Measurements from ENCODE around the gene C17orf113. TPM values are rescaled to one million over a fixed set of nuclear protein-coding genes. Genes with fewer than 3 reads are reported as not detected.

The C17orf113 gene
- total and polyA plus RNA-seq, 2 experiments from 2014 or later, result 0.29 to 2.1 TPM

GRCh38 chr17:42045719-42046118, 4.7 kb downstream of the C17orf113 start (continued):
- TF ChIP-seq, protein P1, sequence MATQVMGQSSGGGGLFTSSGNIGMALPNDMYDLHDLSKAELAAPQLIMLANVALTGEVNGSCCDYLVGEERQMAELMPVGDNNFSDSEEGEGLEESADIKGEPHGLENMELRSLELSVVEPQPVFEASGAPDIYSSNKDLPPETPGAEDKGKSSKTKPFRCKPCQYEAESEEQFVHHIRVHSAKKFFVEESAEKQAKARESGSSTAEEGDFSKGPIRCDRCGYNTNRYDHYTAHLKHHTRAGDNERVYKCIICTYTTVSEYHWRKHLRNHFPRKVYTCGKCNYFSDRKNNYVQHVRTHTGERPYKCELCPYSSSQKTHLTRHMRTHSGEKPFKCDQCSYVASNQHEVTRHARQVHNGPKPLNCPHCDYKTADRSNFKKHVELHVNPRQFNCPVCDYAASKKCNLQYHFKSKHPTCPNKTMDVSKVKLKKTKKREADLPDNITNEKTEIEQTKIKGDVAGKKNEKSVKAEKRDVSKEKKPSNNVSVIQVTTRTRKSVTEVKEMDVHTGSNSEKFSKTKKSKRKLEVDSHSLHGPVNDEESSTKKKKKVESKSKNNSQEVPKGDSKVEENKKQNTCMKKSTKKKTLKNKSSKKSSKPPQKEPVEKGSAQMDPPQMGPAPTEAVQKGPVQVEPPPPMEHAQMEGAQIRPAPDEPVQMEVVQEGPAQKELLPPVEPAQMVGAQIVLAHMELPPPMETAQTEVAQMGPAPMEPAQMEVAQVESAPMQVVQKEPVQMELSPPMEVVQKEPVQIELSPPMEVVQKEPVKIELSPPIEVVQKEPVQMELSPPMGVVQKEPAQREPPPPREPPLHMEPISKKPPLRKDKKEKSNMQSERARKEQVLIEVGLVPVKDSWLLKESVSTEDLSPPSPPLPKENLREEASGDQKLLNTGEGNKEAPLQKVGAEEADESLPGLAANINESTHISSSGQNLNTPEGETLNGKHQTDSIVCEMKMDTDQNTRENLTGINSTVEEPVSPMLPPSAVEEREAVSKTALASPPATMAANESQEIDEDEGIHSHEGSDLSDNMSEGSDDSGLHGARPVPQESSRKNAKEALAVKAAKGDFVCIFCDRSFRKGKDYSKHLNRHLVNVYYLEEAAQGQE (IDR thresholded peaks at IDR 0.05; ENCODE audit: unreplicated experiment), result no peak
- TF ChIP-seq, protein P2, sequence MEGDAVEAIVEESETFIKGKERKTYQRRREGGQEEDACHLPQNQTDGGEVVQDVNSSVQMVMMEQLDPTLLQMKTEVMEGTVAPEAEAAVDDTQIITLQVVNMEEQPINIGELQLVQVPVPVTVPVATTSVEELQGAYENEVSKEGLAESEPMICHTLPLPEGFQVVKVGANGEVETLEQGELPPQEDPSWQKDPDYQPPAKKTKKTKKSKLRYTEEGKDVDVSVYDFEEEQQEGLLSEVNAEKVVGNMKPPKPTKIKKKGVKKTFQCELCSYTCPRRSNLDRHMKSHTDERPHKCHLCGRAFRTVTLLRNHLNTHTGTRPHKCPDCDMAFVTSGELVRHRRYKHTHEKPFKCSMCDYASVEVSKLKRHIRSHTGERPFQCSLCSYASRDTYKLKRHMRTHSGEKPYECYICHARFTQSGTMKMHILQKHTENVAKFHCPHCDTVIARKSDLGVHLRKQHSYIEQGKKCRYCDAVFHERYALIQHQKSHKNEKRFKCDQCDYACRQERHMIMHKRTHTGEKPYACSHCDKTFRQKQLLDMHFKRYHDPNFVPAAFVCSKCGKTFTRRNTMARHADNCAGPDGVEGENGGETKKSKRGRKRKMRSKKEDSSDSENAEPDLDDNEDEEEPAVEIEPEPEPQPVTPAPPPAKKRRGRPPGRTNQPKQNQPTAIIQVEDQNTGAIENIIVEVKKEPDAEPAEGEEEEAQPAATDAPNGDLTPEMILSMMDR (conservative IDR thresholded peaks at IDR 0.05; ENCODE audit: low read depth in 2 of 2), result no peak
- no peak for TF ChIP-seq NANOG (IDR thresholded peaks at IDR 0.05; ENCODE audit: borderline replicate concordance)

DNA sequence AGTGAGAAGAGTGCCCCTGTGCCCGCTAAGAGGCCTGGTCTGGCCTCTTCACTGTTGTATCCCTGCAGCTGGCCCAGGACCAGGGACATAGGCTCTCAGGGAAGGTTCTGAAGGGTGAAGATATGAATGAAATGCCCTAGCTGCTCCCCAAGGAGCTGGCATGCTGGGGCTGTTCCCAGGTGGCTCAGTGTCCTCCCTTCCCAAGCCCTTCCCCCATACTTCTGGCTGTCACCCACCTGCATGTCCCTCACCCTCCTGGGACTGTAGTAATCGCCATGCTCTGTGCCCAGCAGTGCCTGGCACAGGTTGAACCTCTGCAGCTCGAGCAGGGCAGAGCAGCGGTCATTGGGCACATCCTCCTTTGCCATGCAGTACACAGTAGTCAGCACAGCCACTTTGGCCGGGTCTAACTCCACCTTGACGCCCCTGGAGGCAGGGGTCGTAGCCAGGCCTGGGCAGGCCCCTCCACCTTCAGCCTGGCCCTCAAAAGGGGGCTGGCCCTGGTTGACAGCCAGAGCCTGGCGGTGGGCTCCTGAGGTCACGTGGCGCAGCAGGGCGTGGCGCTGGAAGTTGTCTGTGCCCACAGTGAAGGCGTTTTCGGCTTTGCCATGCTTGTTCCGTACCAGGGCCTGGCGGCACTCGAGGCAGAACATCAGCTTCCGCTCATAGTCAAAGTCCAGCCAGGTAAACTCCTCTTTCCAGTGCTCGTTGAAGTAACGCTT, 7.6 kb downstream of the C17orf113 start:
- no peak overlapping the region for H3K4me3 ChIP-seq
- no peaks in the 10 kb centered on the region for H4K20me1 ChIP-seq (replicated peaks; ENCODE audit: insufficient read depth)
- ATAC-seq, result no peak
- Mint-ChIP-seq H3K27me3 (ENCODE audit: insufficient read depth, low read depth, poor library complexity) (peaks cover 2% of the 10 kb centered on the region), H3K4me3 (no peak overlapping the region), H3K27ac (no peak overlapping the region), H3K9me3 (no peaks in the 10 kb centered on the region), H3K36me3 (ENCODE audit: low read depth) (no peaks in the 10 kb centered on the region; the same call in 2 of the 3 replicates), H3K4me1 (peaks cover 5% of the 10 kb centered on the region; the same call in 1 of the 3 replicates)
- H3K36me3 ChIP-seq (ENCODE audit: insufficient read depth), result no peaks in the 10 kb centered on the region
- H3K27me3 ChIP-seq (ENCODE audit: insufficient read depth), result no peaks in the 10 kb centered on the region
- H3K4me2 ChIP-seq, result no peak overlapping the region
- H3K27ac ChIP-seq (ENCODE audit: low read depth), result no peak overlapping the region
- H3F3A ChIP-seq (replicated peaks; ENCODE audit: low read depth), result no peaks in the 10 kb centered on the region
- no peaks in the 10 kb centered on the region for H3K79me2 ChIP-seq (replicated peaks; ENCODE audit: insufficient read depth)
- H3K4me1 ChIP-seq (ENCODE audit: insufficient read depth), result no peaks in the 10 kb centered on the region
- H2AFZ ChIP-seq, result no peak overlapping the region
- DNase-seq (ENCODE audit: low spot score), result no peak
- H3K9me2 ChIP-seq (ENCODE audit: insufficient read depth), result no peaks in the 10 kb centered on the region
- TF ChIP-seq, protein P2 (conservative IDR thresholded peaks at IDR 0.05; ENCODE audit: low read depth in 2 of 2), result no peak
- TF ChIP-seq ETS1 (IDR thresholded peaks at IDR 0.05), result no peak
- no peak for TF ChIP-seq STAT1 (IDR thresholded peaks at IDR 0.05; ENCODE audit: unreplicated experiment)
- TF ChIP-seq EZH2phosphoT487 (IDR thresholded peaks at IDR 0.05; ENCODE audit: unreplicated experiment), result no peak
- no peak for TF ChIP-seq NANOG (IDR thresholded peaks at IDR 0.05; ENCODE audit: borderline replicate concordance)
- no peak for TF ChIP-seq ZNF331 (CRISPR knock-in tag; IDR thresholded peaks at IDR 0.05; ENCODE audit: low read depth)
- no peak for TF ChIP-seq EZH2 (IDR thresholded peaks at IDR 0.05; ENCODE audit: low read depth, unreplicated experiment)
- TF ChIP-seq, protein P1 (IDR thresholded peaks at IDR 0.05; ENCODE audit: unreplicated experiment), result no peak
- no peak for TF ChIP-seq CREB1 (CRISPR knock-in tag; IDR thresholded peaks at IDR 0.05; ENCODE audit: low read depth)
